OCI-LY3 (cell line): Measurements from ENCODE around the gene TMEM198.

Source experiments
- EZH2phosphoT487 ChIP-seq: fragments of 200-600 bp; shearing (Covaris generic); IDR thresholded peaks from 2 replicates; pipeline ENCODE4 v1.6.1; 2018; ENCODE audit warnings: antibody characterized with exemption, mixed run types, low read depth
- TF ChIP-seq, protein P1 (sequence below): fragments of 200-600, 300-600 bp; sonication (generic); IDR thresholded peaks from 2 replicates; pipeline ENCODE4 v1.5.1; 2014; ENCODE audit warnings: antibody characterized with exemption, low read length, low read depth

- TF ChIP-seq, protein P1, sequence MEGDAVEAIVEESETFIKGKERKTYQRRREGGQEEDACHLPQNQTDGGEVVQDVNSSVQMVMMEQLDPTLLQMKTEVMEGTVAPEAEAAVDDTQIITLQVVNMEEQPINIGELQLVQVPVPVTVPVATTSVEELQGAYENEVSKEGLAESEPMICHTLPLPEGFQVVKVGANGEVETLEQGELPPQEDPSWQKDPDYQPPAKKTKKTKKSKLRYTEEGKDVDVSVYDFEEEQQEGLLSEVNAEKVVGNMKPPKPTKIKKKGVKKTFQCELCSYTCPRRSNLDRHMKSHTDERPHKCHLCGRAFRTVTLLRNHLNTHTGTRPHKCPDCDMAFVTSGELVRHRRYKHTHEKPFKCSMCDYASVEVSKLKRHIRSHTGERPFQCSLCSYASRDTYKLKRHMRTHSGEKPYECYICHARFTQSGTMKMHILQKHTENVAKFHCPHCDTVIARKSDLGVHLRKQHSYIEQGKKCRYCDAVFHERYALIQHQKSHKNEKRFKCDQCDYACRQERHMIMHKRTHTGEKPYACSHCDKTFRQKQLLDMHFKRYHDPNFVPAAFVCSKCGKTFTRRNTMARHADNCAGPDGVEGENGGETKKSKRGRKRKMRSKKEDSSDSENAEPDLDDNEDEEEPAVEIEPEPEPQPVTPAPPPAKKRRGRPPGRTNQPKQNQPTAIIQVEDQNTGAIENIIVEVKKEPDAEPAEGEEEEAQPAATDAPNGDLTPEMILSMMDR = no peak
- no peak for TF ChIP-seq EZH2phosphoT487
These were observed 32.9 kb downstream of the TMEM198 start for GRCh38 chr2:219576505-219577388.
